NCI-H146 treated with DMSO at 0.1 percent for 48 hours (cell line): ENCODE results near the gene FAM114A1.
"Not testable (repeated sequence)": the region's sequence is repeated elsewhere in the genome, so short reads cannot be mapped to it uniquely, and the experiment has no call there.

Source experiments
- DNase-seq: peaks from one replicate; lab custom pipeline; 2025; ENCODE audit not compliant: unreplicated experiment; lab: John Stamatoyannopoulos, UW

Gene FAM114A1

DNA sequence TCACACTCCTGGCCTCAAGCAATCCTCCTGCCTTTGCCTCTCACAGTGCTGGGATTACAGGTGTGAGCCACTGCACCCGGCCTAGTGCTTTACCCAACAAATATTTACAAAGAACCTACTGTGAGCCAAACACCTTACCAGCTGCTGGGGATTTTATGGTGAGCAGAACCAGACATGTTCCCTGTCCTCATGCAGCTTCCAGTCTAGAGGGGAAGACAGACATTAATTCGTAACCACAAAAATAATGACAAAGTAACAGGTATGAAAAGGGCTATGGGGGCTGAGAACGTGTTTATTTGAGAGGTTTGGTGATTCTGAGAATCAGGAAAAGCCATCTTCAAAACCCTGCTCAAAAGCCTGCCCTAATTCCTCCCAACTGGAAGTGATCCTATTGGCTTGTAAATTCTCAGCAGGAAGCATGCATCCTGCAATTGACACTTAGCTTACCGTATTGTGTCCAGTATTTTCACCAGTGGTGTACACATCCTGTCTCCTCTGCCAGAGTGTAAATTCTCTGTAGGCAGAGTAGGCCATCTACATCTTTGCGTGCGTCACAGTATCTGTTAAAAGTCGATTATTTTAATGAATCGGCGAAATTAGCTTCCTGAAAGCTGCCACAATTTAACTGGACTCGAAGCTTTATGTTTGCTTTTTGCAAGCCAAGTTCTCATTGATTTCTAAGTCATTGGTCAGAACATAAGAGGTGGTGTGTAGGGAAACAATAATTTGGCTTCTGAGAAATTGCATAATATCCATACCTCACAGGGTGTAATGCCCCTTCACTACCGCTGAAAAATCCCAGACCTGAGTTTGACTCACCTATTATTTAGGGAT is 97.6 kb downstream of the FAM114A1 start:
- no peak for DNase-seq

GRCh38 chr4:38965866-38966265 is 98.3 kb downstream of the FAM114A1 start:
- no peak for DNase-seq

- no peak for DNase-seq
Measured at GRCh38 chr4:38967260-38968095, 99.9 kb downstream of the FAM114A1 start.

- DNase-seq: no peak
Measured at GRCh38 chr4:38968668-38969067, 101.1 kb downstream of the FAM114A1 start.

DNA sequence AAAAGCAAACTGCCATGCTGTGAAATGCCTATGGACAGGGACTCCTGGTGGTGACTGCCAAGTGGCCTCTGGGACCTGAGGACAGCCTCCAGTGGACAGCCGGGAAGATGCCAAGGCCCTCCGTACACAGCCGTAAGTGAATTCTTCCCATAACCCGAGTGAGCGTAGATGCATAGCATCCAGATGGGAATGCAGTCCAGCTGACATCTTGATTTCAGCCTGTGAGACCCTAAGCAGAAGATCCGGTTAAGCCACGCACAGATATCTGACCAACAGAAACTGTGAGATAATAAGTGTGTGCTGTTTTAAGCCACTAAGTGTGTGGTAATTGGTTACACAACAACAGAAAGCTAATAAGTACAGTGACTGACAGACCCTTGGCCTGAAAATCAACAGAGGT is 108.7 kb downstream of the FAM114A1 start:
- DNase-seq: no peak

GRCh38 chr4:38979081-38979480 is 111.5 kb downstream of the FAM114A1 start:
- no peak for DNase-seq

GRCh38 chr4:38979511-38980230 is 112.1 kb downstream of the FAM114A1 start:
- DNase-seq: no peak

DNA sequence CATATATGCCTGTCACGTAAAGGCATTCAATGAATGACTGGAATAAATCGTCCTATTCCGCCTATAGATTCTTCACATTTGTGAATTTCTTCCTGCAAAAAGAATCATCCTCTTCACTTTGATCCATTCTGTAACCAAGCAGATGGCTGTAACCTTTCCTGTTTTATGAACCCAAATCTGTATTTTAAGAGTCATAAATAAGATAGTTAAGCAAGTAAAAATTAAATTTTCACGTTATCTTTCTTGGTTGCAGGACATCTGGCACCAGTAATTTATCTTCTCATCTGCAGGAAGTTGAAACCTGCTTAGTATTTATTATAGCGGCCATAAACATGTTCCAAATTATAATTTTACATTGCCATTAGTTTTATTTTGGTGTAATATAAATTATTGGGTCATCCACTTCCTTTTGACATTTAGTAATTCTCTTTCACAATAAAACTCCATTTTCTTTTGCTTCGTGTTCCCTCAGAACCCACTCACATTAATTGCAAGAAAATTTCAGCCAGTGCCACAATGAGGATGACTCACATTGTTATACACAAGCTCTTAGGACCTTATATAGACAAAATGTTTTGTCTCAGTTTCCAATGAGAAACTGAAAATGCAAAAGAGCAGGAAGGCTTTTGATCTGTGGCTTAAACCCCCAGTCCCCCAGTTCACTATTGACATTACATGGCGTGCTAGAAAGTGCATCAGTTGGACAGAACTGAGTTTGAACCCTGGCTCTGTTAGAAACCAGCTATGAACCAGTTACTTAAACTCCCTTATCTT is 113.5 kb downstream of the FAM114A1 start:
- DNase-seq: no peak

DNA sequence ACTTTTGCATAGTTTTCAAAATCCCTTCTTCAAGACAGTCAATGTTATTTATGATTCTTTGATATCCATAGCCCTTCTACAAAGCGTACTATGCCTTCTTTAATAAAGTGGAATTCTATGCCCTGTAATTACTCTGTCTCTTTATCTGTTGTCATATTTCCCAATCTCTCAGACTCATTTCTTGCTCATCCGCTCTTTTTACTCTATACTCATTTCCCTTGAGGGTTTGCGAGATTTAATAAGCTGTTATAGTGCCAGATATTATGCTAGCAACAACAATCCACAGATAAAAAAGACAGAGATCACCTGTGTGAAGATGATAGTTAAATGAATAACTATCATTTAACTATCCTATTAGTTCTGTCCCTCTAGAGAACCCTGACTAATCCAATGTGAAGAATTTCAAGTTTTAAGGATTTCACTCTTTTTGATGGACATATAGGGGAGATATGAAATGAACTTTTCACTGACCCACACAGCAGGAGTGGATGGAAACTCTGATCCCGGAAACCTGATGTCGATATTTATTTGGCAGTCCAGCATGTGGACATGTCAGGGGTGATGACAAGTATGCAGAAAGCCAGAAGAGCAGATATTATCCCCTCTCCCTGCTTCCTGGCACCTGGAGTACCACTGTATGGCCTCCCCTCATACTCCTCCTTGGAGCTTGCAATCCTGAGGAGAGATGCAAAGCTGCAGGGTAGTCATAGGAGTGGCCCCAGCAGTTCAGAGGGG is 114.9 kb downstream of the FAM114A1 start:
- DNase-seq: no peak

DNA sequence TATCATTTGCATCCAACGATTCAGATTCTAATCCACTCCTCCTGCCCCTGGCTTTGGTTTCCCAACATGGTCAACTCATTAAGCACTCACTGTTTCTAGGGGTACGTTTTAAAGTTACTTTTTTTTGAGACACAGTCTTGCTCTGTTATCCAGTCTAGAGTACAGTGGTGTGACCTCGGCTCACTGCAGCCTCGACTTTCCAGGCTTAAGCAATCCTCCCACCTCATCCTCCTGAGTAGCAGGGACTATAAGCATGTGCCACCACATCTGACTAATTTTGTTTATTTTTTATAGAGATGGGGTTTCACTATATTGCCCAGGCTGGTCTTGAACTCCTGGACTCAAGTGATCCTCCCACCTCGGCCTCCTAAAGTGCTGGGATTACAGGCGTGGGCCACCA is 115.7 kb downstream of the FAM114A1 start:
- no peak for DNase-seq

DNA sequence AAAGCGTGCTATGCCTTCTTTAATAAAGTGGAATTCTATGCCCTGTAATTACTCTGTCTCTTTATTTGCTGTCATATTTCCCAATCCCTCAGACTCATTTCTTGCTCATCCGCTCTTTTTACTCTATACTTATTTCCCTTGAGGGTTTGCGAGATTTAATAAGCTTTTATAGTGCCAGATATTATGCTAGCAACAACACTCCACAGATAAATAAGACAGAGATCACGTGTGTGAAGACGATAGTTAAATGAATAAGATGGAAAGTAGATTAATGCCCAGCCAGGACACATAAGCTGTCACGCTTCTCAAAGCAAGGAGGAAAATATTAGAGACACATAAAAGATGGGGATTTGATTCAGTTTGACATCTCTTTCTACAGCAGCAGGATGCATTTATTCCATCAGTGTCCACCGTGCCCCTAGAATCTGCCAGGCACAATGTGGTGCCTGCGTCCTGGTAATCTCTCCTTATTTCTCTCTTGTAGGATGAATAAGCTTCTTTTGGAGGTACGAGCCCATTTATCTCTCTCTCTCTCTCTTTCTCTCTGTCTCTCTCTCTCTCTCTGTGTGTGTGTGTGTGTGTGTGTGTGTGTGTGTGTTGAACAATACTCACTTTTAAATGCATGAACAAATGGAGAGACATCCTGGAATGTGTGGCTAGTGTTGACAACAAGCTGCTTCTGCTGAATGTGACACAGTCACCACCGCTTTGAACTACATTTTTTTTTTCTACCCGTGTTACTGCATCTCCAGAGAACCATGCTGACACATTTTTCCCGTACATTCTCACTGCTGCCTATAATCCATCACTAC is 116.4 kb downstream of the FAM114A1 start:
- DNase-seq: no peak

DNA sequence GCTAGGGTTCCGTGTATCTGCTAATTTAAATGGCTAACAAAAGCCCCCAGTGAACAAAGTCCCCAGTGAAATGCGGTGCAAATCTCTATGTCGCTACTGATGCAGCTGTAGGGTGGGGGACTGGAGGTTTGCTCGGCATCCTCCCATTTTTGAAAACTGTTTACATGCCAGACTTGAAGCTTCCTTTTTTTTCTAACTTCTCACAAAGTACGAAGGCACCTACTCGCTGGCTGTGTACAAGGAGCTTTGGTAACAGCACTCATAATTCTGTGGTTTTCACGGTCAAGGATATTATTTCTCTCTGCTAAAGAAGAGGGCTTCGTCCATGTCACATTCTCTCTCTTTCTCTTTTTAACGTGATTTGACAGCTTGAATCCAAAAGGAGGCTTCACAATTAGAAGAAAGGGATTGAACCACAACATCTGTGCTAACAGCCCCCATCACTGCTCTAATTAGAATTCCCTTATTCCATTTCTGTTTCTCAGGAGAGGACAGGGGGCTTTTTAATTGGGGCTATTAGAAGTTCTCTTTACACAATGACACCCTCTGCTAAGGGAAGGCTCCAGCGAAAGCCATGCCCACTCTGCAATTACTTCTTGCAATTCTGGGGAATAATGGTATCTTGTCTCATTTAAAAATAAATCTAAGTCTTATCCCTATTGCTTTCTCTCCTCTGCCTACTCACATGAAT is 117.9 kb downstream of the FAM114A1 start:
- no peak for DNase-seq

GRCh38 chr4:38987491-38987890 is 119.9 kb downstream of the FAM114A1 start:
- no peak for DNase-seq

DNA sequence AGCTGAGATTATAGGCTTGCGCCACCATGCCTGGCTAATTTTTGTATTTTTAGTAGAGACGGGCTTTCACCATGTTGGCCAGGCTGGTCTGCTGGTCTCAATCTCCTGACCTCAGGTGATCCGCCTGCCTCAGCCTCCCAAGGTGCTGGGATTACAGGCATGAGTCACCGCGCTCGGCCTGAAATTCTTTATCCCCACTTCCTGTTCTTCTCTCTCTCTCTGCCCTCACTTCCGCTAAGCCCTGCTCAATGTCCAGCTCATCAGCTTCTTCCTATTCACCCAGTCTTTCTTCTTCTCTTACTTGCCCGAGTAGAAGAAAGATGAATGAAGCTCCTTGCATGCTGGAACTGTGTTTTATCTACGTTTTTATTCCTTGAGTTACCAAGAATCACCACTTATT is 120.7 kb downstream of the FAM114A1 start:
- DNase-seq: not testable (repeated sequence)

GRCh38 chr4:38989487-38989886 is 121.9 kb downstream of the FAM114A1 start:
- no peak for DNase-seq

GRCh38 chr4:38990241-38990640 is 122.6 kb downstream of the FAM114A1 start:
- no peak for DNase-seq

GRCh38 chr4:38993683-38994082 is 126.1 kb downstream of the FAM114A1 start:
- no peak for DNase-seq

DNA sequence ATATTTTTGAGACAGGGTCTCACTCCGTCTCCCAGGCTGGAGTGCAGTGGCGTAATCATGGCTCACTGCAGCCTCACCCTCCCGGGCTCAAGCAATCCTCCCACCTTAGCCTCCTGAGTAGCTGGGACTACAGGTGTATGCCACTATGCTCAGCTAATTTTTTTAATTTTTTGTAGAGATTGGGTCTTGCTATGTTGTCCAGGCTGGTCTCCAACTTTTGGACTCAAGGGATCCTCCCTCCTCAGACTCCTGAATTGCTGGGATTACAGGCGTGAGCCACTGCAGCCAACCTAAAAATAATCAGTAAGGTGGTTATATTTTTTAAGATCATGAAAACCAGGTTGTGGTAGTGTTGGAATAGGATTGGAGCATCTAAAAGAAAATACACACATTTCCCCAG is 126.5 kb downstream of the FAM114A1 start:
- DNase-seq: no peak
